GM18858 (cell line): ENCODE results near the gene CRAMP1.

Source experiments
- ATAC-seq: cut with Tn5 transposase; IDR thresholded peaks from one replicate; pipeline ENCODE4 v1.9.1; 2021; ENCODE audit not compliant: unreplicated experiment

CRAMP1 gene

DNA sequence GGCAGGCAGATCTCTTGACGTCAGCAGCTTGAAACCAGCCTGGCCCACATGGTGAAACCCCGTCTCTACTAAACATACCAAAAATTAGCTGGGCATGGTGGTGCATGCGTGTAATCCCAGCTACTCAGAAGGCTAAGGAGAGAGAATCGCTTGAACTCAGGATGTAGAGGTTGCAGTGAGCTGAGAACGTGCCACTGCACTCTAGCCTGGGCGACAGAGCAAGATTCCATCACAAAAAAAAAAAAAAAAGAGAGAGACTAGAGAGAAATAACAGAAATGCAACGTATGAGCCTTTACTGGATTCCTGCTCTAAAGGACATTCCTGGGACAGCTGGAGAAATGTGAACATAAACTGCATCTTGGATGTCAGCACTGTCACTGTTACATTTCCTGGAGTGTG, 11.1 kb upstream of the CRAMP1 start:
- ATAC-seq = no peak

DNA sequence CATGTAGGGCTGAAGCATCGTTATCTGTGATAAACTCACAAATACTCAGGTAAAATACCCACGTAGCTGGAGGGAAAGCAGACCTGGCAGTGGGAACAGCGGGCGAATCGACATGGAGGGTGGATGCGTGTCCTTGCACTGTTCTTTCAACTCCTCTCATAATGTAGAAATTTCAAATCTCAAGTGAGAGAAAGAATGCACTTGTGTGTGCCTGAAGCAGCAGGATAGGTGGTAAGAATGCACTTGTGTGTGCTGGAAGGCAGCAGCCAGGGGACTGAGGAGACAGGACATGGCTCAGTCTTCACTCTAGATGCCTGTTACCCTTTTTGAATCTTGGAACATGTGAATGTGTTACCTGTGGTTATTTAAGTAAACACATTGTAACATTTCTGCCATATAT, 10.7 kb upstream of the CRAMP1 start:
- no peak for ATAC-seq

GRCh38 chr16:1602285-1602684, 9.9 kb upstream of the CRAMP1 start:
- ATAC-seq = no peak

DNA sequence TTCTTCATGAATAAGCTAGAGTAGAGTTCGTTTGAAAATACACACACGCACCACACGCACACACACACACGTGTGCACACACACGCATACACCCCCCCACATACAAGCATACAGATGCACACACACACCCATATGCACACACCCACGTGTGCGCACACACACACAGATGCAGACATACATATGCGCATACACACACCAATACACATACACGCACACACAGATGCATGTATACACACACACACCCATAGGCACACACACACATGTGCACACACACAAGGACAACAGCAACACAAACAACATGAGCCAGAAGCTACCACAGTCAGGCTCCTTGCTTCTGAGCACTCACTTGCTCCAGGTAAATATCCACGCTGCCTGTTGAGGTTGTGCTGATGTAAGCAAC, 5.4 kb upstream of the CRAMP1 start:
- no peak for ATAC-seq

DNA sequence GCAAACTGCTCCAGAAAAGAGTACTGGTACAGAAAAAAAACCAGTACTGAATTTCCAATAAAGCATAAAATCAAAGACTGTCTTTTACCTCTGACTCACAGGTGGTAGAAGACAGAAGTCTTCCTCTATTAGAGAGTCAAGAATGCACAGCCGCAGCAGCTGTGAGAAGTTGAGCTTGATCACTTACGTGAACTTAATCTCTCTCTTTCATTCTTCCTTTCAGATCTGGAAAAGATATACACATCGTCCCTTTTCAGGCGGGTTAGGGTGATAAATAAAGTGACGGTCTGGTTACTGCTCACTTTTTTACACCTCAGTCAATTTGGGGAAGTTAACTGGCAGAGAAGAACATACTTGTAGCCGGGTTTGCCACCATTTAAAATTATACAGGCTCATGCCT, 4.2 kb upstream of the CRAMP1 start:
- ATAC-seq = no peak

GRCh38 chr16:1610071-1610898, 1.9 kb upstream of the CRAMP1 start:
- ATAC-seq = no peak

DNA sequence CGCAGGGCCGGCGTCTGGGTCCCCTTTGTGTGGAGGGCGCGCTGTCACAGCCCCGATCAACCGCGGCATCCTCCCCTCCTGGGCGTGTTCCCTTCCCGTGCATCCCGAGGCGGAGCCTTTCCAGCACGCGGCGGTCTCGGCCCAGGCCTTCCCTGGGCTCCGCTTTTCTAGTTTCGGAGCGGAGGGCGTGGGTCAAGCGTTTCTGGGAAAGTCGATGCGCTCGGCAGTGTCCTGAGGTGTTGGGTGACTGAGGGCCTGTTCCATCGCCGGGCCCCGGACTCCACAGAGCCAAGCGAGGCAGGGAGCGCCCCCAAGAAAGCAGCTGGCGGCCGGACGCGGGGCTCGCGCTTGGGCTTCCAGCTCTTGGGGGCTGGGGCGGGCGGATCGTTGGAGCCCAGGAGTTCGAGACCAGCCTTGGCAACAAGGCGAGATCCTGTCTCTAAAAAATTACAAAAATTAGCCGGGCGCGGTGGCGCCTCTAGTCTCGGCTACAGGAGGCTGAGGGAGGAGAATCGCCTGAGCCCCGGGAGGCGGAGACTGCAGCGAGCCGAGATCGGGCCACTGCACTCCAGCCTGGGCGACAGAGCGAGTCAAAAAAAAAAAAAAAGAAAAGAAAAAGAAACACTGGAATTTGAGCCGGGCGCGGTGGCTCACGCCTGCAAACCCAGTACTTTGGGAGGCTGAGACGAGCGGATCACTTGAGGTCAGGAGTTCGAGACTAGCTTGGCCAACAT, 1.1 kb upstream of the CRAMP1 start:
- ATAC-seq = no peak

GRCh38 chr16:1613211-1613622, 1.1 kb downstream of the CRAMP1 start:
- ATAC-seq = no peak

DNA sequence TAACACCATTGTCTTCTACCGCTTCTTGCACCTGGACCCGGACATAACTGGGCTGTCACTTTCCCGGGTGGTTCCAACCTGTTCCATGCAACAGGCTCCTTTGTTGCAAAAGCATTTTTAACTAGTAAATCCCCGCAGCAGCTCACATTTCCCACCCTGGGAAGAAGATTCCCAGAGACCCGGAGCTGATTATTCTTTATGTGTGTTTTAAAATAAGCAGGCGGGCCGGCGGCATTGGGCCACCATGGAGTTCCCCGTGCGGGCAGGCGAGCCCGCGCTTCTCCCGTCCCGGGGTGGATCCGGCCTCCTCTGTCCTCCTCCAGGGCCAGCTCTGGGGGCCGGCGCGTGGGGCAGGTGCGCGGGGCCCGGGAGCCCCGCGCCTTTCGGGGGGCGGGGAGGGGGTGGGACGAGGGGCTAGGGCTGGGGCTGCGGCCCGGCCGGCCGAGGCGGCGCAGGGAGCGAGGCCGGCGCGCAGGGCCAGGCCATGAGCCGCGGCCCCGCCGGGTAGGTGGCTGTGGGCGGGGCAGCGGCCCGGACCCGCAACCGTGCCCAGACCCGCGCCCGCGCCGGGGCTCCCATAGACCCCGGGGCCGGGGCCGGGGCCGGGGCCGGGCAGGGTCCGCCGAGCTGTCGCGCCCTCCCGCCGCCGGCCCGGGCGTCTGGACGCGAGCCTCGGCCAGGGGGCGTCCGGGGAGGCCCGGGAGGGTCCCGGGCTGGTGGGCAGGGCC, 1.7 kb downstream of the CRAMP1 start:
- ATAC-seq = no peak

DNA sequence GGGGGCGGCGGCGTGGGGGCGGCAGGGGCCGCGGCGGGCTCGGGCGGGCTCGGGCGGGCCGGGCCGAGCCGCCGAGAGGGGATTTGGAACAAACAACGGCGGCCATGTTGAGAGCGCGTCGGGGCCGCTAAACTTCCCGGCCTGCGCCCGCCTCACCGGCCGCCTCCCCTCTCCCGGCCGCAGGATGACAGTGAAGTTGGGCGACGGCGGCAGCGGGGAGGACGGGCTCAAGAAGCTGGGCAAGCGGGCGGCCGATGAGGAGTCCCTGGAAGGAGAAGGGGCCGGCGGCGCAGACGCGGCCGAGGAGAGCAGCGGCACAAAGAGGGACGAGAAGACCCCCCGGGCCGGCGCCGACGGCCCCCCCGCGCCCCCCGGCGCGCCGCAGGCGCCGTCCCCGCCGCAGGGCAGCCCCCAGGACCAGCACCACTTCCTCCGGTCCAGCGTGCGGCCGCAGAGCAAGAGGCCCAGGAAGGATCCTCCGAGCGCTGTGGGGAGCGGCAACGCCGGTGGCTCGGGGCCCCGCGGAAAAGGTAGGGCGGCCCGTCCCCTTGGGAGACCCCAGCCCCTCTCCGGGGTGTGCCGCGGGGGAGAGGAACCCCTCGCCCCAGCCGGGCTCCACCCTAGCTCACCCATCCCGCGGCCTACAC, 2.4 kb downstream of the CRAMP1 start:
- ATAC-seq = no peak

DNA sequence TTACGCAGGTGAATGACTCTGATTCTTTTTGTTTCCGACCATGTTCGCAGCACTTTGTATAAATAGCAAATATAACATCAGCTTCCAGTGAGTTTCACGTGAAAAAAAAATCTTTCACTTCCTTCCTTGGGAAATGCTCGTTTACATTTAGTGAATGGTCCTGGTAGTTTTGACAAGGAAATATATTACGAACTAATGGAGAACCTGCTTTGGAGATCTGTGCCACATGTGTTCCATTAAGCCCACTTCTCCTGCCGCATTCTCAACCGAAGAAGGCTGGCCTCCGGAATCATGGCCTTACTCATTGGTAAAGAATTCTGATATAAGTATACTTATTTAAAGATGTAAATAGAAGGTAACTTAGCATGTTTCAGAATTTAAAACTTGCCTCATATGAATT, 3.6 kb downstream of the CRAMP1 start:
- no peak for ATAC-seq

- ATAC-seq = no peak
Measured at GRCh38 chr16:1619976-1620375, 7.8 kb downstream of the CRAMP1 start.

DNA sequence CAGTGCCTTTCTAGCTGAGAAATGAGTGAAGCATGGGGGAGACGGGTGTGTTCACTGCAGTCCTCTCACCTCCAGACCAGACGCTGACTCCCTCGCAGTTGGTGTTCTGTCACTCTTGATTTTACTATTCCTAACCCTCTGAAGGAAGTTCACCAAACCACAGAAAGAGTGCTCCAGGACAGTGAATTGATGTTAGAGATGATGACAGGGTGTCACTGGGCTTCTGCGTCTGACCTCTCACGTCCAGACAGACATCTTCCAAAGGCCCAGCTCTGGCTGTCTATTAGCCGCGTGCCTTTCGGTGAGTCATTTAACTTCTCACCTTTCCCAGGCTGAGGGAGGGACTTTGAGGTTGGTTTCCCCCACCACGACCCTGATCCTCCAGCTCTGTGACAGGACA, 8.2 kb downstream of the CRAMP1 start:
- no peak for ATAC-seq

DNA sequence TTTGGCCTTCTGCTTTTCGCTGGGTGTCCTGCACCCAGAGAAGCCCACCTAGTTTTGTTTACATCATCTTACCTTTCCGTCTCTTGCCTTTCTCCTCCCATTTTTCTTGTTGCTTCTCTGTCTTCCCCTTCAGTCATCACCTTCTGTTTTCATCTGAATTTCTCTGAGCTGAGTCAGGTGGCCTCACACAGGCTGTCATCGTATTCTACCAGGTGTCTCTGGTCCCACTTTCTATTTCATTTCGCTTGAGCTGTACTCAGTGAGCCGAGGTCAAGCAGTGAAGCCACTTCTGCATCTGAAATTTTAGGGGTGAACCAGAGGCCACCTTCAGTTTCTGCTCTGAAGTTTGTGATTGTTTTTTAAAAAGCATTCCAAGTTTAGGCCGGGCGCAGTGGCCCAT, 9.7 kb downstream of the CRAMP1 start:
- no peak for ATAC-seq

- no peak for ATAC-seq
Measured at GRCh38 chr16:1626327-1626726, 14.2 kb downstream of the CRAMP1 start.

- no peak for ATAC-seq
Measured at GRCh38 chr16:1626776-1627175, 14.6 kb downstream of the CRAMP1 start.

- no peak for ATAC-seq
Measured at GRCh38 chr16:1630450-1631213, 18.5 kb downstream of the CRAMP1 start.

DNA sequence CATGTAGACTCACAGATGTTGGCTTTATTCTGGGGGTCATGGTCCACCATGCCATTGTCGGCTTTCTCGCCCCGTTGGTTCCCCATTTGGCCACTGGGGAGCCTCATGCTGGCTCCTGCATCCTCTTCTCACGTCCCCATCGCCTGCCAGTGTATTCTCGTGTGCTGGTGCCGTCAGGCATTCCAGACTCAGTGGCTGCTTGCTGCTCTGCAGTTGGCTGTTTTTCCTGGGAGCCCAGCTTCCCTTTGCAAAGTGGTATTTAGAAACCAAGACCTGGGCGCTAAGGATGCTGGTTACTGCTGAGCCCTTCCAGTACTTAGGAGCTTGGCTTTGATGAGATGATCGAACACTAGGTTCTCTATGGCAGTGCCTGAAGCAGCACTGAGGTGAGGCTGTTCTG, 19.1 kb downstream of the CRAMP1 start:
- no peak for ATAC-seq

DNA sequence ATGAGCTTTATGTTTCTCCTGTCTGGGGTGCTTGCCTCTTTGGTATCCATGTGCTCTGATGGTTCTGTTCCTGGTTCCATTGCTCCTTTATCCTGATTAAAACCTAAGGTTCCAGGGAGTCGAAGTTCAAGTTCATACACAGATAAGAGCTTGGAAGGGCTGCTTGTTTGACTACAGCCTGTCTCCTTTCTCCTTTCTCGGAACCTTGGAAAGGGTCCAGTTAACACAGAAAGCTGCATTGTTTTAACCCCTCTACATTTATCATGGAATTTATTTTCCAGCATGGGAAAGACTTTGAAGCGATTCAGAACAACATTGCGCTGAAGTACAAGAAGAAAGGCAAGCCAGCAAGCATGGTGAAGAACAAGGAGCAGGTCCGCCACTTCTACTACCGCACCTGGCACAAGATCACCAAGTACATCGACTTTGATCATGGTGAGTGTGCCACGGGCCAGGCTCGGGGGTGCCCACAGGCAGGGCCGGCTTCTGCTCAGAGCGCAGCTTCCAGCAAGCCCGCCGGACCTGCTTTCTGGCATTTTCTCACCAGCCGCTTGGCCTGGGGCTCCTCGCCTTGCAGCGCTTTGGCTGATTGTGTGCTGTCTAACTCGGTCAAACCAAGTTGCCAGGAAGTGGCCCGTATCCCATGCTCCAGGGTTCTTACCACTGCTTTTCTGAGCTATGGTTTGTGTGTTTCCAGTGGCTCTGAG, 19.9 kb downstream of the CRAMP1 start:
- no peak for ATAC-seq

DNA sequence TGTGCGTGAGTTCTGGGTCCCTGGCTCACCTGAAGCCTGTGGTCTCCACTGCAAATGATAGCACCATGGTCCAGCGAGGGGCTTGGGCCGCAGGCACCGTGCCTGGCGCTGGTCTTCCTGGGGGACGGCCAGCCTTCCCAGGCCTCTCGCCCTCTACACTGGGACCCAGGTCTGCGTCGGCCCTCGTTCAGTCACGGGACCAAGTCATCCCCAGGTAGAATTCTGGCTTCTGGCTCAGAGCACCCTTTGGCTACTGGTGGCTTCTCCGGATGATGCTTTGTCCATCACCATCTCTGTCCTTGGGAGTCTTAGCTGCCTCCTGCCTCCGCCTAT, 20.4 kb downstream of the CRAMP1 start:
- ATAC-seq = no peak
